Mucosa of stomach (tissue), 1 donor: ENCODE data around the gene OLR1.

Source experiments
- H3K27me3 ChIP-seq: one replicate; pipeline ENCODE4 v1.7.0; 2013; ENCODE audit warnings: mild to moderate bottlenecking, low read length; ENCODE audit not compliant: control insufficient read depth, insufficient read depth
- H3K36me3 ChIP-seq: one replicate; pipeline ENCODE4 v1.7.0; 2013; ENCODE audit warnings: low read length; ENCODE audit not compliant: control insufficient read depth, insufficient read depth
- H3K4me1 ChIP-seq: one replicate; pipeline ENCODE4 v1.7.0; 2013; ENCODE audit warnings: mild to moderate bottlenecking, low read length; ENCODE audit not compliant: control insufficient read depth, insufficient read depth
- H3K4me3 ChIP-seq: one replicate; pipeline ENCODE4 v1.7.0; 2013; ENCODE audit warnings: low read length
- H3K9ac ChIP-seq: one replicate; pipeline ENCODE4 v1.7.0; 2013; ENCODE audit warnings: mild to moderate bottlenecking, low read length, moderate library complexity
- H3K9me3 ChIP-seq: one replicate; pipeline ENCODE4 v1.7.0; 2013; ENCODE audit warnings: mild to moderate bottlenecking, low read length, moderate library complexity; ENCODE audit not compliant: control insufficient read depth
- donor health status: Pancreatic carcinoma.

Gene OLR1

GRCh38 chr12:10186299-10186698 lies 14.4 kb upstream of the OLR1 start:
- no peaks in the 10 kb centered on the region for H3K27me3 ChIP-seq
- no peak overlapping the region for H3K9ac ChIP-seq
- no peaks in the 10 kb centered on the region for H3K9me3 ChIP-seq
- H3K4me1 ChIP-seq, result no peaks in the 10 kb centered on the region
- no peak overlapping the region for H3K4me3 ChIP-seq
- H3K36me3 ChIP-seq, result no peaks in the 10 kb centered on the region

- H3K9ac ChIP-seq, result no peak overlapping the region
- H3K9me3 ChIP-seq, result no peaks in the 10 kb centered on the region
- no peaks in the 10 kb centered on the region for H3K36me3 ChIP-seq
- no peaks in the 10 kb centered on the region for H3K27me3 ChIP-seq
- no peak overlapping the region for H3K4me3 ChIP-seq
- no peaks in the 10 kb centered on the region for H3K4me1 ChIP-seq
Measured at GRCh38 chr12:10184261-10184843, 12.4 kb upstream of the OLR1 start.

DNA sequence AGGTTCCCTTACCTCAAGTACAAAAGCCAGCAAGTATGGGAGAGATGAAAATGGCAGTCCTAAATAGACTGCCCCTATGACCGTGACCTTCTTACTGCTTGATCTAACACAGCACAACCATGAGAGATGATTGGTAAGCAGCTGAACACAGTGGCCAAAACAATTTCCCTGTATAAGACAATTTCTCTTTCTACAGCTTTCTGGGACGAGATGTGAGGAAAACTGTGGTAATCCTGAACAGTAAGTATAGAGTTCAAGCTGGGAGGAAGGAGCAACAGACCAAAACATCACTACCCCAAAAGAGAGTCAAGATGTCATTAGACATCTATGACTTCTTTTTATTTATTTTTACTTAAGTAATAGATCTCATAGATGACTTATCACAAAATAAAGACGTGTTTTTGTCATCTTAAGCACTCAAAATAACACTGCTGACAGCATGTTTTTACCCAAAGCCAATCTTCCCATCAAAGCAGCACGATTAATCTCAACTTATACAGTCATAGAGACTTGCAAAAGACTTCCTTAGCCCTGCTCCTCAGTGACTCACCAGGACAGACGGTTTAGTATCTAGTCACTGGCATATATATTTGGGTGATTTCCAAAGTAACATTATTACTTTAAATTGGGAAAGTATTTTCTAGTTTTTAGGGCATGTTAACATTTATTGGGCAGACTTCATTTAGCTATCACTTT lies 10.6 kb upstream of the OLR1 start:
- H3K4me3 ChIP-seq, result no peak overlapping the region
- no peaks in the 10 kb centered on the region for H3K9me3 ChIP-seq
- no peaks in the 10 kb centered on the region for H3K27me3 ChIP-seq
- H3K9ac ChIP-seq, result no peak overlapping the region
- H3K36me3 ChIP-seq, result no peaks in the 10 kb centered on the region
- no peaks in the 10 kb centered on the region for H3K4me1 ChIP-seq

DNA sequence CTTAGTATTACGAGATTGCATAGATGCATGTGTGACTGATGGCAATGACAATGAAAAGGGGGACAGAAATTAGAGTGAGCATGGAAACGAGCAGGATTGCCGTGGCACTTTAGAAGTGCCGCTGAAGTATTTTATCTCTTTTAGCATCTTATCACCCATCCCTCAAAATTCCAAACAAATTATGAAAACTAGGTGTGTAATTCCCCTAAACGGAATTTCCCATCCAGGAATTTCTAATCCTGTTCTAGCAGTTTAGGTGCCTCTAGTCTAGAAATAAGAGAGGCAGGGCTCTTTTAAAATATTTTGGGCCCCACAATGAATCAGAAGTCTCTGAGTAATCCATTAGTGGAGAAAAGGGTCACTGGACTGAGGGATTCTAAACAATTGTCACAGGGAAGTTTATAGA lies 7.8 kb upstream of the OLR1 start:
- Histone ChIP-seq H3K4me3 (no peak overlapping the region), H3K36me3 (no peaks in the 10 kb centered on the region), H3K27me3 (no peaks in the 10 kb centered on the region), H3K4me1 (no peaks in the 10 kb centered on the region), H3K9ac (no peak overlapping the region), H3K9me3 (no peaks in the 10 kb centered on the region)

DNA sequence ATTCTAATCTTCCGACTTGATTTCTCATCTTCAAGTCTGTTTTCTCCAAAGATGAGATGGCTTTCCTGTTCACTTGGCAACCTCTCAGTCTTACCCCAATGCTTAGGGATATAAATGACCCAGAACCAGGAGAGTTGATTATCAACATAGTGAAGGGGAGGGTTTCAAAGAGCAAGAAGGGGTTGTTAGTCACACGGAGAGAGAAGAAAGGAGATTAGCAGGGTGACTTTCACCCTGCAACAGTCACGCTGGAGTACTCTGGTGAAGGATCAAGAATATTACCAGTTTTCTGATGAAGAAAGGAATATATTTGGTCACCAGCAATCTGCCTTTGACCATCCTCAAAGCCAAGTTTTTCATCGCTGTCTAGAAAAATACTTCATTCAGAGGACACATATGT lies 6.9 kb upstream of the OLR1 start, which contains the start of gene TMEM52B:
TMEM52B (plus strand) TSS at position 212 of the 400 bp plus-strand sequence. CDS start 543 bp downstream, outside the sequence.
- Histone ChIP-seq H3K4me1 (no peaks in the 10 kb centered on the region), H3K36me3 (no peaks in the 10 kb centered on the region), H3K9me3 (no peaks in the 10 kb centered on the region), H3K9ac (no peak within 1 kb of the TSS), H3K4me3 (no peak within 1 kb of the TSS), H3K27me3 (no peaks in the 10 kb centered on the region)

GRCh38 chr12:10175846-10176636 lies 4.1 kb upstream of the OLR1 start:
- Histone ChIP-seq H3K4me3 (no peak overlapping the region), H3K4me1 (no peaks in the 10 kb centered on the region), H3K27me3 (no peaks in the 10 kb centered on the region), H3K9me3 (no peaks in the 10 kb centered on the region), H3K9ac (no peak overlapping the region), H3K36me3 (no peaks in the 10 kb centered on the region)

DNA sequence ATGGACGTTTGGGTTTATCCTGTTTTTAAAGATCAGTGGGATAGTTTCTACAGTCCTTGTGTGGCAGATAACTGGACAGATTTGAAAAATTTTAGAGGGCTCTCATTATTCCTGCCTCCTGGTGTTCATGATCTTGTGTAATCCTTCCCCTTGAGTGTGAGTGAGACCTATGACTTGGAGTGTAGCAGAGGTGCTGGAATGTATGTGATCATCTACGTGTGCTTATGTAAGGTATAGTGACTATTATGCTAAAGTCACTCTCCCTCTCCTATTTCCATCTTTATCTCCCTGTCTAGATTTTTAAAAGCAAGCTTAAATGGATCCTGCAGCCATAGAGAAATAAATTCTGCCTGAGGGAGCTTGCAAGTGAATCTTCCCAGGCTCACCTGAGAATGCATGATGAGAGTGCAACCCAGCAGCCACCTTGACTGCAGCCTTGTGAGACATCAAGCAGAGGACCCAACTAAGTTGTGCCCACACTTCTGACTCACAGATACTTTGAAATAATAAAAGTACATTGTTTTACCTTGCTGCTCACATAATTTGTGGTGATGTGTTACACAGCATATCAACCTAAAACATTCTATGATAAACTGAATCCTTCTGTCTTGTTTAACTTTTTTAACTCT lies 3.2 kb upstream of the OLR1 start:
- no peak overlapping the region for H3K4me3 ChIP-seq
- H3K4me1 ChIP-seq, result no peaks in the 10 kb centered on the region
- no peak overlapping the region for H3K9ac ChIP-seq
- H3K36me3 ChIP-seq, result no peaks in the 10 kb centered on the region
- no peaks in the 10 kb centered on the region for H3K9me3 ChIP-seq
- H3K27me3 ChIP-seq, result no peaks in the 10 kb centered on the region

- no peaks in the 10 kb centered on the region for H3K9me3 ChIP-seq
- H3K4me3 ChIP-seq, result no peak overlapping the region
- no peaks in the 10 kb centered on the region for H3K4me1 ChIP-seq
- H3K36me3 ChIP-seq, result no peaks in the 10 kb centered on the region
- no peak overlapping the region for H3K9ac ChIP-seq
- H3K27me3 ChIP-seq, result no peaks in the 10 kb centered on the region
Measured at GRCh38 chr12:10170216-10170615, 1.7 kb downstream of the OLR1 start.

GRCh38 chr12:10169104-10169503 lies 2.8 kb downstream of the OLR1 start:
- no peaks in the 10 kb centered on the region for H3K27me3 ChIP-seq
- no peak overlapping the region for H3K9ac ChIP-seq
- H3K9me3 ChIP-seq, result no peaks in the 10 kb centered on the region
- H3K4me3 ChIP-seq, result no peak overlapping the region
- no peaks in the 10 kb centered on the region for H3K36me3 ChIP-seq
- no peaks in the 10 kb centered on the region for H3K4me1 ChIP-seq

DNA sequence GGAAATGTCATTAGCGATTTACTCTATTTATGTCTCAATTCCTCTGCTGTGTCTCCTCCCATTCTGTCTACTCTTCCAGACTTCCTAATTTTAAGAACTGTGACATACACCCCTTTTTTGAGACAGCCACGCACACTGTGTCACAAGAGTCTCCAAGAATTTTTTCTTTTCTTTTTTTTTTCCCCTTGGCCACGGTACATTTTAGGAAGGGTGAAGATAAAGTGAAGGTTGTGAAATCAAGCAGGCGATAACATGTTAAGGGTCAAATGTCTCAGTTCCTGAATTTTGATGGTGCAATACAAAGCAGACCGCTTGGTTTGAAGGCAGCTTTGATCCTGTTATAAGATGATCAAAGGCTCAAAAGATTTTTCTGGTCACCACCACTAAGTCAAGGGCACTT lies 4.3 kb downstream of the OLR1 start:
- Histone ChIP-seq H3K4me1 (no peaks in the 10 kb centered on the region), H3K27me3 (no peaks in the 10 kb centered on the region), H3K9ac (no peak overlapping the region), H3K9me3 (no peaks in the 10 kb centered on the region), H3K36me3 (no peaks in the 10 kb centered on the region), H3K4me3 (no peak overlapping the region)

DNA sequence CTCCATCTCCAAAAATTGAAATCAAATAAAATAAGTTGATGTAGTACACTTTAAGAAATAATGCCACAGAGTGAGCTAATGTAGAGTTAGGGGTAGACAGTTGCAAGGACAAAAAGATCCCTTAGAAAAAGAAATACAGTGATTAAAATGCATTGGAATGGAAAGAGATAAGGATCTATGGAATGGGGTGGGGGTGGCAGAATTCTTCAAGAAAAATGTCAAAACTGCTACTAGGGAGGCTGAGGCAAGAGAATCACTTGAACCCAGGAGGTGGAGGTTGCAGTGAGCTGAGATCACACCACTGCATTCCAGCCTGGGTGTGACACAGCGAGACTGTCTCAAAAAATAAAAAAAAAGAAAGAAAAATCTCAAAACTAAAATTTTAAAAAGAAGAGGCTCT lies 6.5 kb downstream of the OLR1 start:
- H3K27me3 ChIP-seq, result no peaks in the 10 kb centered on the region
- H3K9ac ChIP-seq, result no peak overlapping the region
- no peaks in the 10 kb centered on the region for H3K9me3 ChIP-seq
- H3K4me3 ChIP-seq, result no peak overlapping the region
- no peaks in the 10 kb centered on the region for H3K36me3 ChIP-seq
- H3K4me1 ChIP-seq, result no peaks in the 10 kb centered on the region

DNA sequence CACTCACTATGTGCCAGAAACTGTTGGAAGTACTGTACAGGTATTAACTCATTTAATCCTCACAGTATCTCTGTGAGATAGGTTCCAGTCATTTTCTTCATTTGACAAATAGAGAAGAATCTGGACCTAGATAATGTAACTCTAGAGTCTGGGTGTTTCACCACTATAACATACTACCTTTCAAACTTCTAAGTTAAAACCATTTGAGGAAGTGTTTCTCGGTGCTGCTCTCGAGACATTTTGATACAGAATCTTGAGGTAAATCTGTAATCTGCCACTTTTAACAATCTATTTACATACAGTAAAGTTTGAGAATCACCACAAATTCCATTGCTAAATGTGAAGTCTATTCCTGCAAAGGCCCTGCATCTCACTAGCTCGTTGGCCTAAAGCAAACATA lies 8.8 kb downstream of the OLR1 start:
- no peaks in the 10 kb centered on the region for H3K4me1 ChIP-seq
- H3K36me3 ChIP-seq, result no peaks in the 10 kb centered on the region
- no peaks in the 10 kb centered on the region for H3K27me3 ChIP-seq
- H3K9me3 ChIP-seq, result no peaks in the 10 kb centered on the region
- no peak overlapping the region for H3K4me3 ChIP-seq
- H3K9ac ChIP-seq, result no peak overlapping the region
